Measurements from ENCODE around the gene PELI2.

PELI2 gene

DNA sequence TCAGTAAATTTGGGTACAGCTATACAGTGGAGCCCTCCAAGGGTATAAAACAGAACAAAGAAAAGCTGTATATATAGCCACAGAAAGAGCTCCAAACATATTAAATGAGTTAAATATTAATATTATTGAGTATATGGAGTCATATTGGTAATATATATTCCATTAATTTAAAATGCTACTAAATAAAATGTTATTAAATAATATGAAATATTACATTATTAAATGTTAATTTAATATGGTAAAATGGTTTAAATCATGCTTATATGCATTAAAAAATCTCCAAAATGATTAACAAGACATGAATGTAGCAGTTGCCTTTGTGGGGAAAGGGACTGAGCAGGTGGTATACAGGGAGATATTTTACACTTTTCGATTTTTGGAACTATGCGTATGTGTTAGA is 164.0 kb downstream of the PELI2 start:
- no peak overlapping the region for H3K27ac ChIP-seq (ENCODE audit: low read depth in 2 of 2, low read length in 2 of 2)
- no peak overlapping the region for H3K9ac ChIP-seq (ENCODE audit: low read depth in 1 of 2, low read length in 2 of 2)
- H3K4me3 ChIP-seq (ENCODE audit: low read length in 2 of 2): no peak overlapping the region

DNA sequence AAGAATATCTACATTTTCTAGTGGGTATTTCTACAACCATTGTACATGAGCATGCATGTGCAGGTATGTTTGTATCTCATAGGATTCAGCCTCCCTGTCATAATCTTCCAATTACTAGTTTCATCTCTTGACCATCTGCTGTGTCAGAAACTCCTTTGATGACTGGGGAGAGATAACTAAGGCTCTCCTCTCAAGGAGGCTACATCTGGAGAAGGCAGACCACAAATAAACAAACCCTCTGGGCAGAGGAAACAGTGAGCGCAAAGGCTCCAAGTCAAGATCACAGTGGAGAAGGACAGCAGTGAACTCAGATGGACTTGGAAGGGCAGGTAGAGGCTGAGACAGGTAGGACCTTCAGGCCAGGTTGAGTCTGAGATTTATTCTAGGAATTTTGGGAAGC is 166.4 kb downstream of the PELI2 start:
- H3K27ac ChIP-seq (ENCODE audit: low read depth in 2 of 2, low read length in 2 of 2): no peak overlapping the region
- no peak overlapping the region for H3K9ac ChIP-seq (ENCODE audit: low read depth in 1 of 2, low read length in 2 of 2)
- H3K9me3 ChIP-seq (ENCODE audit: control insufficient read depth in 2 of 2, low read length in 2 of 2): no peaks in the 10 kb centered on the region

More for the DNA sequence above, 164.0 kb downstream of the PELI2 start:
- Histone ChIP-seq H3K9me3 (ENCODE audit: control insufficient read depth in 2 of 2, low read length in 2 of 2) (no peaks in the 10 kb centered on the region), H3K27me3 (ENCODE audit: control insufficient read depth in 2 of 2, insufficient read depth in 2 of 2, low read length in 2 of 2) (no peaks in the 10 kb centered on the region), H3K4me1 (ENCODE audit: control insufficient read depth in 2 of 2, insufficient read depth in 2 of 2, low read length in 2 of 2) (no peaks in the 10 kb centered on the region), H3K36me3 (ENCODE audit: control insufficient read depth in 2 of 2, insufficient read depth in 2 of 2, low read length in 2 of 2) (no peaks in the 10 kb centered on the region)

DNA sequence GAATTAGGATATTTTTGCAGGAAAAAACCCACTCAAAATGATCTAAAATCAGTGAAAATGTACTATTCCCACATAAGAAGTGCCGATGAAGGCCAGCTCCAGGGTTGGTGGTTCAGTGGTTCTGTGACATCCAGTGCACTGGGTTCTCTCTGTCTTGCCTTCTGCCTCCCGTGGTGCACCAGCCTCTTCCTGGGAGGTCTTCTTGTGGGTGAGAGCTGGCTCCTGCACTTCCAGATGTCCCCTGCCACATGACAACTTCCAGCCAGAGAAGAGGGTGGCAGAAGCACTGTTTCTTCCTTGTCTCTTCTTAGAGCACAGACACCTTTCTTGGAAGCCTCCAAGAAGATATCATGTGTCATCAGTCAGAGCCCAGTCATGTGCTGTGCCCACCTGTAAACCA is 170.9 kb downstream of the PELI2 start:
- Histone ChIP-seq H3K4me1 (ENCODE audit: control insufficient read depth in 2 of 2, insufficient read depth in 2 of 2, low read length in 2 of 2) (no peaks in the 10 kb centered on the region), H3K4me3 (ENCODE audit: low read length in 2 of 2) (no peak overlapping the region), H3K27ac (ENCODE audit: low read depth in 2 of 2, low read length in 2 of 2) (peak overlapping the region in 1 of 2 donors; percentile 26), H3K9me3 (ENCODE audit: control insufficient read depth in 2 of 2, low read length in 2 of 2) (no peaks in the 10 kb centered on the region), H3K9ac (ENCODE audit: low read depth in 1 of 2, low read length in 2 of 2) (no peak overlapping the region), H3K36me3 (ENCODE audit: control insufficient read depth in 2 of 2, insufficient read depth in 2 of 2, low read length in 2 of 2) (peaks cover 0 to 4% of the 10 kb centered on the region in 2 donors), H3K27me3 (ENCODE audit: control insufficient read depth in 2 of 2, insufficient read depth in 2 of 2, low read length in 2 of 2) (no peaks in the 10 kb centered on the region)

More for the DNA sequence above, 166.4 kb downstream of the PELI2 start:
- H3K4me1 ChIP-seq (ENCODE audit: control insufficient read depth in 2 of 2, insufficient read depth in 2 of 2, low read length in 2 of 2): no peaks in the 10 kb centered on the region
- H3K4me3 ChIP-seq (ENCODE audit: low read length in 2 of 2): no peak overlapping the region
- no peaks in the 10 kb centered on the region for H3K36me3 ChIP-seq (ENCODE audit: control insufficient read depth in 2 of 2, insufficient read depth in 2 of 2, low read length in 2 of 2)
- no peaks in the 10 kb centered on the region for H3K27me3 ChIP-seq (ENCODE audit: control insufficient read depth in 2 of 2, insufficient read depth in 2 of 2, low read length in 2 of 2)

DNA sequence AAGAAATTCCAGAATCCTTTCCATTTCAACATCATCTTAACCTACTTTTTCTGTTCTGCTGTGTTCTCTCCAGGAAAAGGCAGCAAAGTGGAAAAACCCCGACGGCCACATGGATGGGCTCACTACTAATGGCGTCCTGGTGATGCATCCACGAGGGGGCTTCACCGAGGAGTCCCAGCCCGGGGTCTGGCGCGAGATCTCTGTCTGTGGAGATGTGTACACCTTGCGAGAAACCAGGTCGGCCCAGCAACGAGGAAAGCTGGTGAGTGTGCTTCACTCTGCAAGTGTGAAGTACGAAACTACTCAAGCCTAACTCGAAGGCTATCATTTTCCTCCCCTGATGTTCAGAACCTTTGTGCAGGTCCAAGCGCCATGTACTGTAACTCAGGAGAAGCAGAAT is 172.0 kb downstream of the PELI2 start:
- Histone ChIP-seq H3K9ac (ENCODE audit: low read depth in 1 of 2, low read length in 2 of 2) (no peak overlapping the region), H3K36me3 (ENCODE audit: control insufficient read depth in 2 of 2, insufficient read depth in 2 of 2, low read length in 2 of 2) (peaks cover 0 to 4% of the 10 kb centered on the region in 2 donors), H3K27ac (ENCODE audit: low read depth in 2 of 2, low read length in 2 of 2) (no peak overlapping the region)

DNA sequence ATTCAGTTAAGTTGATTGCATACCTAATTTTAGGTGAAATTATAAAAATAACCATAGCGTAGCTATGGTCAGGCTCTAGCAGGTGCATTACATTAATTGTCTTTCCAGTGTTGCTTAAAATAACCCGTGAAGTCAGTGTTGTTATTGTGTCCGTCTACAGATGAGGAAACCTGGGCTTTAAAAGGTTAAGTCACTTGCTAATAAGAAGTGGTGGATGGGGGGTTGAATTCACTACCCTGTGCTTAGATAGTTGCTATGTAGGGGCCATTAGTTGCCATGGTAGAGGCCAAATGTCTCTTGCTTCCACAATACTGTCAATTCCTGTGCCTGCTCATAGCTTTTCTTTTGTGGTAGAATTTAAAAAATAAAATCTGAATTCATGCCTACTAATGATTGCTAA is 174.8 kb downstream of the PELI2 start:
- Histone ChIP-seq H3K4me3 (ENCODE audit: low read length in 2 of 2) (no peak overlapping the region), H3K4me1 (ENCODE audit: control insufficient read depth in 2 of 2, insufficient read depth in 2 of 2, low read length in 2 of 2) (no peaks in the 10 kb centered on the region), H3K27me3 (ENCODE audit: control insufficient read depth in 2 of 2, insufficient read depth in 2 of 2, low read length in 2 of 2) (no peaks in the 10 kb centered on the region), H3K9me3 (ENCODE audit: control insufficient read depth in 2 of 2, low read length in 2 of 2) (no peaks in the 10 kb centered on the region), H3K36me3 (ENCODE audit: control insufficient read depth in 2 of 2, insufficient read depth in 2 of 2, low read length in 2 of 2) (peaks cover 3 to 8% of the 10 kb centered on the region in 2 donors), H3K9ac (ENCODE audit: low read depth in 1 of 2, low read length in 2 of 2) (no peak overlapping the region), H3K27ac (ENCODE audit: low read depth in 2 of 2, low read length in 2 of 2) (no peak overlapping the region)

More for the DNA sequence above, 172.0 kb downstream of the PELI2 start:
- H3K4me1 ChIP-seq (ENCODE audit: control insufficient read depth in 2 of 2, insufficient read depth in 2 of 2, low read length in 2 of 2): no peaks in the 10 kb centered on the region
- no peaks in the 10 kb centered on the region for H3K27me3 ChIP-seq (ENCODE audit: control insufficient read depth in 2 of 2, insufficient read depth in 2 of 2, low read length in 2 of 2)
- no peak overlapping the region for H3K4me3 ChIP-seq (ENCODE audit: low read length in 2 of 2)
- H3K9me3 ChIP-seq (ENCODE audit: control insufficient read depth in 2 of 2, low read length in 2 of 2): no peaks in the 10 kb centered on the region

DNA sequence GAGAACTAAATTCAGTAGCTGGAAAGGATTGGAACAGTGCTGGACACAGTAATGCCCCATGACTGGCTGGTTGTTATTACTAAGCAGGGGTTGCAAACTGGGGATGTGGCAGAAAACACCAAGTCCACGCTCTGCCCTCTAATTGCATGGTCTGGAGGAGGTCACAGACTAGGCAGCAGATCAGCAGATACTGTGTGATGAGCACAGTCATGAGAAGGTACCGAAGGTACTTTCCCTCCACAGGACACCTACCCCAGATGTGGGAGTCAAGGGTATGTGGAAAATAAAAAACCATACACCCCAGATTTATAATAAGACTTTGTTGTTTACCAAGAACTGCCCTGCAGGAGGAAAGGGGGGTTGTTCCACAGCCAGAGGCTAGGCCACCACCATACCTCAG is 175.3 kb downstream of the PELI2 start:
- H3K4me1 ChIP-seq (ENCODE audit: control insufficient read depth in 2 of 2, insufficient read depth in 2 of 2, low read length in 2 of 2): no peaks in the 10 kb centered on the region
- H3K27ac ChIP-seq (ENCODE audit: low read depth in 2 of 2, low read length in 2 of 2): no peak overlapping the region
- no peak overlapping the region for H3K4me3 ChIP-seq (ENCODE audit: low read length in 2 of 2)
- no peaks in the 10 kb centered on the region for H3K27me3 ChIP-seq (ENCODE audit: control insufficient read depth in 2 of 2, insufficient read depth in 2 of 2, low read length in 2 of 2)
- peaks cover 3 to 8% of the 10 kb centered on the region in 2 donors for H3K36me3 ChIP-seq (ENCODE audit: control insufficient read depth in 2 of 2, insufficient read depth in 2 of 2, low read length in 2 of 2)
- no peak overlapping the region for H3K9ac ChIP-seq (ENCODE audit: low read depth in 1 of 2, low read length in 2 of 2)
- H3K9me3 ChIP-seq (ENCODE audit: control insufficient read depth in 2 of 2, low read length in 2 of 2): no peaks in the 10 kb centered on the region

DNA sequence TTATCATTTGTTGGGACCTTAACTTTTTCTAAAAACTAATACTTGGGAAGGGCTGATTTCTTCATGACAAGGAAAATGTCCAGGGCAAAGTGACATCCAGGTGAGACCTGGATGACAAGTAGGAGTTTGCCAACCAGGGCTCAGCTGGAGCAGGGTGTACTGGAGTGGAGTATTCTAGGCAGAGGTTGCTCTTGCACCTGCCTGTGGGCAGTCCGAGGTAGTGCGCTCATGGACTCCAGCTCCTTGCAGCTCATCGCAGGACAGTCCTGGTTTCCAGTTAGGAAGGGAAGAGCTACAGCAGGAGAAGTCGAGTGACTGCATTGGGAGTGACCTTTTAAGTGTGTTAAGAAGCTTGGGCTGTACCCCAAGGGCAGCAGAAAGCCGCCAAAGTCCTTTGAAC is 175.9 kb downstream of the PELI2 start:
- H3K27ac ChIP-seq (ENCODE audit: low read depth in 2 of 2, low read length in 2 of 2): no peak overlapping the region
- no peaks in the 10 kb centered on the region for H3K9me3 ChIP-seq (ENCODE audit: control insufficient read depth in 2 of 2, low read length in 2 of 2)
- peaks cover 3 to 8% of the 10 kb centered on the region in 2 donors for H3K36me3 ChIP-seq (ENCODE audit: control insufficient read depth in 2 of 2, insufficient read depth in 2 of 2, low read length in 2 of 2)
- no peaks in the 10 kb centered on the region for H3K4me1 ChIP-seq (ENCODE audit: control insufficient read depth in 2 of 2, insufficient read depth in 2 of 2, low read length in 2 of 2)
- no peaks in the 10 kb centered on the region for H3K27me3 ChIP-seq (ENCODE audit: control insufficient read depth in 2 of 2, insufficient read depth in 2 of 2, low read length in 2 of 2)
- no peak overlapping the region for H3K9ac ChIP-seq (ENCODE audit: low read depth in 1 of 2, low read length in 2 of 2)
- H3K4me3 ChIP-seq (ENCODE audit: low read length in 2 of 2): no peak overlapping the region

DNA sequence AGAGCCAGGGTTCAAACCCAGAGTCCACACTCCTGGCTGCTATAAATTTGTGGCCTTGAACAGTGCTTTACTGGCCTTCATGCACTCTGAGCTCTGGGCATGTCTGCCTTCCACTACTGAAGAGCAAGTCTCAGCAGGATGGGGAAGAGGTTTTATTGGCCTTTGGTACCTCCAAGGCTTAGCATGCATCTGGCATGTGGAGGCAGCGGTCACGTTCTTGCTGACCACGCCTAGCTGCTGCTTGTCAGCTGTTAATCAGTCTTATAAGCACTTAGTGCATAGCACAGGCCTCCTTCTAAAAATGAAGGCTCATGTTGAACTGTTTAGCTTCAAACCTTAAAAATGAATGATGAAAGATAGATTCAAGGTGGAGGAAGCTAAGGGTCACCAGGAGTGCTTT is 177.5 kb downstream of the PELI2 start:
- Histone ChIP-seq H3K27me3 (ENCODE audit: control insufficient read depth in 2 of 2, insufficient read depth in 2 of 2, low read length in 2 of 2) (no peaks in the 10 kb centered on the region), H3K9me3 (ENCODE audit: control insufficient read depth in 2 of 2, low read length in 2 of 2) (no peaks in the 10 kb centered on the region), H3K27ac (ENCODE audit: low read depth in 2 of 2, low read length in 2 of 2) (no peak overlapping the region), H3K36me3 (ENCODE audit: control insufficient read depth in 2 of 2, insufficient read depth in 2 of 2, low read length in 2 of 2) (peaks cover 3 to 4% of the 10 kb centered on the region in 2 donors), H3K9ac (ENCODE audit: low read depth in 1 of 2, low read length in 2 of 2) (no peak overlapping the region), H3K4me3 (ENCODE audit: low read length in 2 of 2) (no peak overlapping the region), H3K4me1 (ENCODE audit: control insufficient read depth in 2 of 2, insufficient read depth in 2 of 2, low read length in 2 of 2) (no peaks in the 10 kb centered on the region)

DNA sequence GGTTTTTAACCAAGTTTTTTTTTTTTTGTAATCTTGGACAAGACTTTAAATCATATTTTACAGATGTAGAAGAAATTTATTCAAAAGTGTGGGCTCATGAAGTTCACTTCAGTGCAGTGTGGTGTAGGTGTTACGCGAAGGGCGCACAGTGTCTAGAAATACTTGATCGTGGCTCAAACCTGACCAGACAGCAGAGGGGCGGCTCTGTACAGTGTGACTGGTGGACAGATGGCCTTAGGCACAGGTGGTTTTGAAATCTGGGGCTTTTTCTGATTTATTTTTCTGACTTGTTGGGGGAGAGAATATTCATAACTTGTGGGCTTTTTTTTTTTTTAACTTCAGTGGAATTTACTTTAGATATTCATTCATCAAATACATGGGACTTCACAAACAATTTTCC is 179.2 kb downstream of the PELI2 start:
- Histone ChIP-seq H3K36me3 (ENCODE audit: control insufficient read depth in 2 of 2, insufficient read depth in 2 of 2, low read length in 2 of 2) (peaks cover 3 to 4% of the 10 kb centered on the region in 2 donors), H3K27me3 (ENCODE audit: control insufficient read depth in 2 of 2, insufficient read depth in 2 of 2, low read length in 2 of 2) (no peaks in the 10 kb centered on the region), H3K4me1 (ENCODE audit: control insufficient read depth in 2 of 2, insufficient read depth in 2 of 2, low read length in 2 of 2) (no peaks in the 10 kb centered on the region), H3K27ac (ENCODE audit: low read depth in 2 of 2, low read length in 2 of 2) (no peak overlapping the region), H3K9ac (ENCODE audit: low read depth in 1 of 2, low read length in 2 of 2) (no peak overlapping the region), H3K9me3 (ENCODE audit: control insufficient read depth in 2 of 2, low read length in 2 of 2) (no peaks in the 10 kb centered on the region), H3K4me3 (ENCODE audit: low read length in 2 of 2) (no peak overlapping the region)

DNA sequence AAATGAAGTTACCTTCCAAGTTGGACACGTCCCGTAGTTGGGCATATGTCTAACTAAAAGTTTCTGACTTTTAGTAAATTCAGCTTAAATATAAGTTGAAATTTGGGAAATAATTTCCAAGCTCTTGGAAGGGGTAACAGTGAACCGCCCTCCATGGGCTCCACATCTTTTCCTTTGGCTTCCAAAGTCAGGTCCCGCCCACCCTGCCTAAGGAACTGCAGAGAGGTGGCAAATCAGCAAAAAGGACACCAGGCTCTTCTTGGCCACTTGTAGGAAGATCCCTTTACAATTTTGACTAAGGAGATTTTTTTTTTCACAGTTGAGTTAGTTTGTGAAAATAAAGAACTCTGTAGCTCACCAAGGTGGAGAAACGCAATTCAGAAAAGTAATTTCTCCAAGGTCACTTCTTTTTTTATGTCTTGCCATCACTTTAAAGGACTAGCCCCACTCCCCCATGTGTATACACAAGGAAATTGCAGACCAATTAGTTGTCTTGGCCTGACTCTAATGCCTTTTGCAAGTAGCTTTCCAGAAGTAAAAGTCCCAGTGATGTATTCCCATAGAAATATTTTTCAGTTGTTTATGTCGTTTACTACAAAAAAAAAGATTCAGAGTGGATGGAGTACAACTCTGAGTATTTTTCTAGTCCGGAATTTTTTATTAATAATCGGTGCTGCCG is 181.2 kb downstream of the PELI2 start:
- Histone ChIP-seq H3K9ac (ENCODE audit: low read depth in 1 of 2, low read length in 2 of 2) (no peak overlapping the region), H3K9me3 (ENCODE audit: control insufficient read depth in 2 of 2, low read length in 2 of 2) (no peaks in the 10 kb centered on the region), H3K4me1 (ENCODE audit: control insufficient read depth in 2 of 2, insufficient read depth in 2 of 2, low read length in 2 of 2) (no peaks in the 10 kb centered on the region), H3K36me3 (ENCODE audit: control insufficient read depth in 2 of 2, insufficient read depth in 2 of 2, low read length in 2 of 2) (peaks cover 3 to 4% of the 10 kb centered on the region in 2 donors), H3K27ac (ENCODE audit: low read depth in 2 of 2, low read length in 2 of 2) (no peak overlapping the region), H3K27me3 (ENCODE audit: control insufficient read depth in 2 of 2, insufficient read depth in 2 of 2, low read length in 2 of 2) (no peaks in the 10 kb centered on the region), H3K4me3 (ENCODE audit: low read length in 2 of 2) (no peak overlapping the region)

All from mucosa of rectum (tissue), 2 donors.